IPS-NIHi11 (cell line): ENCODE measurements around the gene PRRC2C.
"Not testable (repeated sequence)": the region's sequence is repeated elsewhere in the genome, so short reads cannot be mapped to it uniquely, and the experiment has no call there.

Source experiments
- DNase-seq: peaks from one replicate; pipeline ENCODE4 v3.0.0; 2012; ENCODE audit warnings: mixed read lengths, low spot score

The PRRC2C gene

DNA sequence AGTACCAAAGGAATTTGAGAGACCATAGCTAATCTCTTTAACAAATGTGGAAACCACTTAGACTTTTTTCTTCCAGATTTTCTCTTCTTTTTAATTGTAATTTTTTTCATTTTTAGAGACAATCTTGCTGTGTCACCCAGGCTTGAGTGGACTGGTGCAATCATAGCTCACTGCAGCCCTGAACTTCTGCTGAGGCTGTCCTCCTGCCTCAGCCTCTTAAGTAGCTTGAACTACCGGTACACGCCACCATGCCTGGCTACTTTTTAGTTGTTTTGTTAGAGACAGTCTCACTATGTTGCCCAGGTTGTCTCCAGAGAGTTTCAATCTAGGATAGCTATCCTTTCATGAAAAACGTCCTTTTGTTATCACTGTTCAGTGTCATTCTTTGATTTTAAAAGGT lies 15.0 kb downstream of the PRRC2C start:
- no peak for DNase-seq

DNA sequence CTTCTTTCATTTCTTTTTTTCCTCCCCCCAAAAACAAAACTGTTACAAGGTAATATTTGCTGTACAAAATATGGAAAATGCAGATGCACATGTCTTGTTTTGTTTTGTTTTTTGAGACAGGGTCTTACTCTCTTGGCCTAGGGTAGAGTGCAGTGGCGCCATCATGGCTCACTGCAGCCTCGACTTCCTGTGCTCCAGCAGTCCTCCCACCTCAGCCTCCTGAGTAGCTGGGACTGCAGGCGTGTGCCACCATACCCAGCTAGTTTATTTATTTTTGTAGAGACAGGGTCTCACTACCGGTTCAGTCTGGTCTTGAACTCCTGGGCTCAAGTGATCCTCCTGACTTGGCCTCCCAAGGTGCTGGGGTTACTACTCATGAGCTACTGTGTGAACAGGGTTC lies 15.5 kb downstream of the PRRC2C start:
- no peak for DNase-seq

GRCh38 chr1:171501305-171502024 lies 16.1 kb downstream of the PRRC2C start:
- no peak for DNase-seq

DNA sequence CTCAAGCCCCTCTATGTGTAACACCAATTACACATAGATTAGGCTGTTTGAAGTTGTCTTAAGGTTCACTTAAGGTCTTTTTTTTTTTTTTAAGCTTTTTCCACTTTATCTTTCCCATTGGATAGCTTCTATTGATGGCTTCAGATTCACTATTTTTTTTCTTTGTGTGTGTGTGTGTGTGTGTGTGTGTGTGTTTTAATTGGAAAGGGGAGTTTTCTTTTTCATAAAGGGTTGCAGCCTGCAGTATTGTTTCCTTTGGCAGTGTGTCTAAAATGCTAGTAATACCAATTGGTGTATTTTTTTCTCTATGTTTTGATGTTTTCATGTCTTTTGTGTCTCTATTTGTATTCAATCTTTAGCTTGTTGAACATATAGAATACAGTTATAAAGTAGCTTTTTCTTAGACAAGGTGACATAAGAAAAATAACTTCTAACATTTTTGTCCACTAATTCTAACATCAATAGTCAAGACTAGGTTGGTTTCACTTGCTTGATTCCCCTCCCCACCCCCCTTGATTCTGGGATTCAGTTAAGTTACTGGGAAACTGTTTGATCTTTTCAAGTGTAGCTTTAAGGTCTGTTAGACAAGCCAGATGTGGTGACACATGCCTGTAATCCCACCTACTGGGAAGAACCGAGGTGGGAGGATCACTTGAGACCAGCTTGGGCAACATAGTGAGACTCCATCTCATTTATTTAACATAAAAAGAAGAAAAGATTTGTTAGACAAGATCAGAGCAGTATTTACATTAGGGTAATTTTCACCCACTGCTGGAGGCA lies 21.4 kb downstream of the PRRC2C start:
- DNase-seq: no peak

DNA sequence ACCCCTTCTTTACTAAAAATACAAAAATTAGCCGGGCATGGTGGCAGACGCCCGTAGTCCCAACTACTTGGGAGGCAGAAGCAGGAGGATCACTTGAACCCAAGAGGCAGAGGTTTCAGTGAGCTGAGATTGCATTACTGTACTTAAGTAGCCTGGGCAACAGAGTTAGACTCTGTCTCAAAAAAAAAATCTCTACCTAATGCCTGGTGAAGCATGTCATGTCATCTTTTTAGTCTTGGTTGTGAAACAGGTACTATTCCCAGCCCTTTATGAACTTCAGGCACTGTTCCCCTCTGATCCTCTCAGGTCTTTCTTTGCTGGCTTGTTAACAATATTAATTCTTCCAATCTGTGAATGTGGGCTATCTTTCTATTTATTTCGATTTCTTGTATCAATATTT lies 22.1 kb downstream of the PRRC2C start:
- no peak for DNase-seq

DNA sequence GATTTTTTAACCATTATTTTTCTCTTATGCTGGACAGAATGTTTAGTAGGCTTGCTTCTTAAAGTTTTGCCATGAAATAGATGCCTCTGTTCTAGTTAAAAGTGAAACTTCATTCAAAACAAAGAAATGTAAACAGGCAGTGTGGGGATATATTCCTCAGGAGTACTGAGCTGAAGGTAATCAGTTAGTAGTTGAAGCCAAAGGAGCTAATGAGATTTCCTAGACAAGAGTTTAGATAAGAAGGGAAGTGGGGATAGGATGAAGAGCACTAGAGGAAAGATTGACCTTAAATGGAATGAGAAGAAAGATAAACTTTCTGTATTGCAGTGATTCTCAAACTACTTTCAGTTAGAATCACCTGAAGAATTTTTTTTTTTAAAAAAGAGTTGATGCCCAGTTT lies 23.9 kb downstream of the PRRC2C start:
- no peak for DNase-seq

GRCh38 chr1:171513743-171514142 lies 28.4 kb downstream of the PRRC2C start:
- DNase-seq: no peak

DNA sequence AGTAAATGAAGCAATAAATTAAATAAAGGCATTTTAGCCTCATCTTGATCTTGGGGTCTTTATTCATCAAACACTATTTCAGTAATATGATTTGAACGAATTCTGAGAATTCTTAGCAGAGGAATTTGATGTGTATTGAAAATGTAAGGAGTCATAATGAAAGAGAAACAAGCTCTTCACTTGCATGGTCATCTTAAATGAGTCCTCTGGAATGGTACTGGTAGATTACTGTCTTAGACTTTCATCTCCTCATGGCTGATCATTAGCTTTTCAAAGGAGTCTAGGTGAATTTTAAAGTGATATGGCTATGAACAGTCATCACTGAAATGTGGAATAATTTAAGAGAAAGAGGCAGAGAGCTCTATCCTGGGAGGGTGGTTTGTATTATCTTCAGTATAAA lies 30.0 kb downstream of the PRRC2C start:
- DNase-seq: no peak

DNA sequence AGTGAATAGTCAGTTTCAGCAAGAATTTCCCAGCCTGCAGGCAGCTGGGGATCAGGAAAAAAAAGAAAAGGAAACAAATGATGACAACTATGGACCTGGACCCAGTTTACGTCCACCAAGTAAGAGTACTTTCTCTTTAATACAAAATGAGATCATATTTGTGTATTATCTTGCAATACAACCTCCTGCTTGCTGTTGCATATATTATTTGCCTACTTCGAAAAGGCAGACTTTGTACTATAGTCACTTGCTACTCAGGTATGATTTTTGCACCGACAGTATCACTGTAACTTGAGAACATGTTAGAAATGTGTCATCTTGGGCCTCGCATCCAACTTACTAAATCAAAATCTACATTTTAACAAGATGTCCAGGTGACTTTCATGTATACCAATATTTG lies 30.4 kb downstream of the PRRC2C start:
- DNase-seq: no peak

DNA sequence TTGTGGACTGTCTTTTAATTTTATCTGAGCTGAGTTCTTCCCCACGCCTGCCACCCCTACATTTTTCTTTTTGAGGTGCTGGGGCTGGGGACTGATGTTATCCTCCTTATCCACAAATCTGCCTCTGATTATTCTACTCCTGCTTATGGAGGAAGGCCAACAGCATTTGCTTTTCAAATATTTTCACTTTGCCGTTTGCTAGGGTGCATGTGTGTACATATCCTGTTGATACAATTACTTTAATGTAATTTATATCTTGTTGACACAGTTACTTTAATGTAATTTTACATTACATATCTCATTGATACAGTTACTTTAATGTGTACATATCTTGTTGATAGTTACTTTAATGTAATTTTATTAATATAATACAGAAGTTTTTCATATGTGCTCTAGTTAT lies 36.2 kb downstream of the PRRC2C start:
- no peak for DNase-seq

DNA sequence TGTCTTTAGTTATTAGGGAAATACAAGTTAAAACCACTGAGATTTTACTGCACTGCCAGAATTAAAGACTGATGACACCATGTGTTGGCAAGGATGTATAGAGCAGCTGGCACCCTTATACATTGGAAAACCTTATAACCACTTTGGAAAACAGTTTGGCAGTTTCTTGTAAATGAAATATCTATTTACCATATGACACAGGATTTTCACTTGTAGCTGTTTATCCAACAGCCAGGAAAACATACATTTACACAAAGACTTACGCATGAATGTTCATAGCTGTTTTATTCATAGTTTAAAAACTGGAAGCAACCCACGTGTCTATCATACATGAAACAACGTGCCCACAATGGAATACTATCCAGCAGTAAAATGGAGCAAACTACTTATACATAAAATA lies 45.3 kb downstream of the PRRC2C start:
- DNase-seq: no peak

DNA sequence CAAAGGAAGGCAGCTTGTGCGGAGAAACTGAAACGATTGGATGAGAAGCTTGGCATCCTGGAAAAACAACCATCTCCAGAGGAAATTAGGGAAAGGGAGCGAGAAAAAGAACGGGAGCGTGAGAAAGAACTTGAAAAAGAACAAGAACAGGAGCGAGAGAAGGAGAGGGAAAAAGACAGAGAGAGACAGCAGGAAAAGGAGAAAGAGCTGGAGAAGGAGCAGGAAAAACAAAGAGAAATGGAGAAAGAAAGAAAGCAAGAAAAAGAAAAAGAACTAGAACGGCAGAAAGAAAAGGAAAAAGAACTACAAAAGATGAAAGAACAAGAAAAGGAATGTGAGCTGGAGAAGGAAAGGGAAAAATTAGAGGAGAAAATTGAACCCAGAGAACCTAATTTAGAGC lies 47.2 kb downstream of the PRRC2C start:
- no peak for DNase-seq

GRCh38 chr1:171545523-171545922 lies 60.2 kb downstream of the PRRC2C start:
- no peak for DNase-seq

- no peak for DNase-seq
Observed at GRCh38 chr1:171550050-171550449, 64.7 kb downstream of the PRRC2C start.

- DNase-seq: not testable (repeated sequence)
Observed at GRCh38 chr1:171550598-171551100, 65.3 kb downstream of the PRRC2C start.

- not testable (repeated sequence) for DNase-seq
Observed at GRCh38 chr1:171553960-171554359, 68.6 kb downstream of the PRRC2C start.

DNA sequence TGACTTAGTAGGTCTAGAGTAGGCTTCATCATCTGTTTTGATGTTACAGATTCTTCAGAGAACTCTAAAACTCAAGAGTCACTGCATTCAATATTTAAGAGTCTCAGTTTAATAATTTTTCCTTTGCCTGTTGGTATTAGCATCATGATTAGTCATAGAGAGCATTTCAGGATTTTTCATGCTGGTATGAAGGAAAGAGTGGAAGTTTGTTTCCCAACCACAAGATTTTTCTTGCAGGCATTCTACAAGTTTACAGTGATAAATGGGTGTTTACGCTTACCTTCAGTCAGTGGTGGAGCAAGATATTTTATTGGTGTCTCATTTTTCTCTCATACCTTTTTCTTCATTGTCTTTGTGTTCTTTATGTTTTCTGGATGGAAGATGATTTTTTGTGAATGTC lies 78.3 kb downstream of the PRRC2C start:
- no peak for DNase-seq

DNA sequence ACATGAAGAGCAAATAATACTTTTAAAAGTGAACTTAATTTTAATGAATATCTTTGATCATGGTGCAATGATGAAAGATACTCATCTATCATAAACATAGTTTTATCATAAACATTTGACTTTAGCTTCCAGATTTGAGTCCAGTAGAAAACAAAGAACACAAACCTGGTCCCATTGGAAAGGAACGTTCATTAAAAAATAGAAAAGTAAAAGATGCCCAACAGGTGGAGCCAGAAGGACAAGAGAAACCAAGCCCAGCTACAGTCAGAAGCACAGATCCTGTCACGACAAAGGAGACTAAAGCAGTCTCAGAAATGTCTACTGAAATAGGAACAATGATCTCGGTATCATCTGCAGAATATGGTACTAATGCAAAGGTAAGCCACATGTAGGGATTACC lies 81.1 kb downstream of the PRRC2C start:
- peak; percentile 17 for DNase-seq

GRCh38 chr1:171570295-171570694 lies 85.0 kb downstream of the PRRC2C start:
- DNase-seq: no peak

GRCh38 chr1:171576144-171576543 lies 90.8 kb downstream of the PRRC2C start:
- no peak for DNase-seq

DNA sequence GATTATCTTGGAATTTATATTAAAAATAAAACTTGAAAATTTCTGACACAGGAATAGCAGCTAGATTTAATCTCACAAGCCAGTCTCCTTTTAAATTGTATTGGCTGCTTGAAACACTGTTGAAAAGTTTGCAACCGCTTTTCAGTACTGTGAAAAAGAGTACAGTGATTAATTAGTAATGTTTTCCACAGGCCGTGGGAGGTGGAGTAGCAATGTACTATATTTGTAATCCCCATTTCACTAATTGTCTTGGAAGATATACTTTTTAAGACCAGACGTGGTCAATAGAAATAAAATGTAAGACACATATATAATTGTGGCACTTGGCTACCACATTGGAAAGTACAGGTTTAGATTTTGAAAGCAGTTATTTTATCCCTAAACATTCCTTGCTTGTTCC lies 95.9 kb downstream of the PRRC2C start:
- no peak for DNase-seq

GRCh38 chr1:171581766-171582165 lies 96.4 kb downstream of the PRRC2C start:
- no peak for DNase-seq

GRCh38 chr1:171582589-171582988 lies 97.3 kb downstream of the PRRC2C start:
- no peak for DNase-seq
